IMR-90 (cell line): ENCODE results near the gene MID1IP1. TPM values are rescaled to one million over a fixed set of nuclear protein-coding genes. Genes with fewer than 3 reads are reported as not detected.

Experiments
- ATAC-seq: fragments of 200-7000 bp; cut with Tn5 transposase; 2 replicates; pipeline ENCODE4 v1.9.1; 2020; ENCODE audit warnings: low read depth, mild to moderate bottlenecking, moderate library complexity
- BruUV-seq: library from RNA; stranded (reverse); fragments of 400-500 nt; replicated peaks from 2 replicates; lab custom pipeline; 2021; lab: Mats Ljungman, UMichigan
- CTCF ChIA-PET: fragments of 300-600 bp; formaldehyde crosslinking; extraction: SDS; loops from one replicate; lab custom pipeline; 2021; ENCODE audit warnings: antibody characterized with exemption; lab: Yijun Ruan, JAX
- POLR2A ChIA-PET: fragments of 300-600 bp; sonication (Branson Sonifier 250); formaldehyde crosslinking; loops from one replicate; lab custom pipeline; 2022; ENCODE audit warnings: antibody characterized with exemption; ENCODE audit not compliant: unreplicated experiment; lab: Charles Lee
- DNase-seq: peaks from one replicate; pipeline ENCODE4 v3.0.0; 2013
- H2AFZ ChIP-seq: replicated peaks from 2 replicates; pipeline ENCODE3; 2013; ENCODE audit warnings: low read length, mild to moderate bottlenecking; ENCODE audit not compliant: poor library complexity
- H2AK5ac ChIP-seq: 2 replicates; pipeline ENCODE4 v1.6.1; 2013; ENCODE audit warnings: low read depth, low read length, inconsistent platforms
- H2AK9ac ChIP-seq: replicated peaks from 2 replicates; pipeline ENCODE3; 2013; ENCODE audit warnings: mild to moderate bottlenecking, low read depth, low read length, moderate library complexity; ENCODE audit not compliant: poor library complexity
- H2BK120ac ChIP-seq: 2 replicates; pipeline ENCODE4 v1.6.1; 2013; ENCODE audit warnings: low read depth, low read length, inconsistent platforms
- H2BK15ac ChIP-seq: 3 replicates; pipeline ENCODE4 v1.6.1; 2013; ENCODE audit warnings: low read depth, low read length, inconsistent platforms
- H2BK20ac ChIP-seq: 2 replicates; pipeline ENCODE4 v1.6.1; 2013; ENCODE audit warnings: low read depth, mild to moderate bottlenecking, inconsistent platforms, low read length, moderate library complexity
- H2BK5ac ChIP-seq: 2 replicates; pipeline ENCODE4 v1.6.1; 2013; ENCODE audit warnings: mild to moderate bottlenecking, low read depth, low read length, inconsistent platforms; ENCODE audit not compliant: poor library complexity, severe bottlenecking
- H3K14ac ChIP-seq: replicated peaks from 2 replicates; pipeline ENCODE4 v1.6.1; 2013; ENCODE audit warnings: low read depth, low read length, inconsistent platforms
- H3K18ac ChIP-seq: 2 replicates; pipeline ENCODE4 v1.6.1; 2013; ENCODE audit warnings: low read depth, low read length, control low read depth
- H3K23ac ChIP-seq: 2 replicates; pipeline ENCODE4 v1.6.1; 2013; ENCODE audit warnings: low read depth, low read length, inconsistent platforms
- H3K27ac ChIP-seq: 2 replicates; pipeline ENCODE4 v1.5.1; 2013; ENCODE audit warnings: mild to moderate bottlenecking, control low read depth, low read length; ENCODE audit not compliant: insufficient read depth
- H3K27me3 ChIP-seq: 2 replicates; pipeline ENCODE4 v1.6.1; 2013; ENCODE audit warnings: low read length; ENCODE audit not compliant: control insufficient read depth, insufficient read depth
- H3K36me3 ChIP-seq: 2 replicates; pipeline ENCODE4 v1.6.1; 2013; ENCODE audit warnings: low read length, mixed read lengths; ENCODE audit not compliant: control insufficient read depth, insufficient read depth
- H3K4ac ChIP-seq: 2 replicates; pipeline ENCODE4 v1.6.1; 2013; ENCODE audit warnings: low read depth, low read length, inconsistent platforms
- H3K4me1 ChIP-seq: 2 replicates; pipeline ENCODE4 v1.6.1; 2013; ENCODE audit warnings: low read length, mixed read lengths; ENCODE audit not compliant: control insufficient read depth, insufficient read depth
- H3K4me2 ChIP-seq: 2 replicates; pipeline ENCODE4 v1.6.1; 2013; ENCODE audit warnings: low read depth, mild to moderate bottlenecking, control low read depth, low read length, moderate library complexity
- H3K4me3 ChIP-seq: 2 replicates; pipeline ENCODE4 v1.5.1; 2013; ENCODE audit warnings: low read depth, mild to moderate bottlenecking, control low read depth, low read length, moderate library complexity; ENCODE audit not compliant: insufficient read depth
- H3K56ac ChIP-seq: 2 replicates; pipeline ENCODE4 v1.6.1; 2013; ENCODE audit warnings: low read length, inconsistent platforms; ENCODE audit not compliant: insufficient read depth; ENCODE audit errors: extremely low read depth
- H3K79me1 ChIP-seq, 2 experiments: 2 replicates each; pipeline ENCODE4 v1.6.1; 2013; ENCODE audit warnings: low read length in 2 of 2, inconsistent platforms in 1 of 2, low read depth in 1 of 2
- H3K9ac ChIP-seq: 2 replicates; pipeline ENCODE4 v1.6.1; 2013; ENCODE audit warnings: low read depth, low read length, control low read depth
- H3K9me1 ChIP-seq: 2 replicates; pipeline ENCODE4 v1.6.1; 2013; ENCODE audit warnings: low read length, inconsistent platforms; ENCODE audit not compliant: insufficient read depth
- H3K9me3 ChIP-seq: 2 replicates; pipeline ENCODE4 v1.6.1; 2013; ENCODE audit warnings: low read length; ENCODE audit not compliant: control insufficient read depth, insufficient read depth
- H4K20me1 ChIP-seq: 2 replicates; pipeline ENCODE4 v1.6.1; 2013; ENCODE audit warnings: low read length, inconsistent platforms; ENCODE audit not compliant: insufficient read depth
- H4K5ac ChIP-seq: 2 replicates; pipeline ENCODE4 v1.6.1; 2013; ENCODE audit warnings: mild to moderate bottlenecking, low read depth, low read length, control low read depth
- H4K8ac ChIP-seq, 2 experiments: 2 replicates each; pipeline ENCODE4 v1.6.1; 2013; ENCODE audit warnings: low read depth in 2 of 2, low read length in 2 of 2, control low read depth in 1 of 2, inconsistent platforms in 1 of 2
- H4K91ac ChIP-seq: 2 replicates; pipeline ENCODE4 v1.6.1; 2013; ENCODE audit warnings: low read depth, low read length, inconsistent platforms; ENCODE audit not compliant: insufficient read depth
- BHLHE40 ChIP-seq: fragments of 150-350 bp; IDR thresholded peaks from 2 replicates; pipeline ENCODE4 v1.6.1; 2016; ENCODE audit warnings: mild to moderate bottlenecking, low read depth, low read length
- CEBPB ChIP-seq: IDR thresholded peaks from 2 replicates; pipeline ENCODE4 v1.6.1; 2012; ENCODE audit warnings: low read depth, low read length, improper control_type of control experiment
- CHD1 ChIP-seq: IDR thresholded peaks from 2 replicates; pipeline ENCODE4 v1.6.1; 2012; ENCODE audit warnings: low read depth, low read length, improper control_type of control experiment
- CTCF ChIP-seq: conservative IDR thresholded peaks from 2 replicates; pipeline ENCODE4 v1.5.1; 2012; ENCODE audit warnings: mild to moderate bottlenecking, low read depth, low read length, improper control_type of control experiment
- ELK1 ChIP-seq: fragments of 150-350 bp; IDR thresholded peaks from 2 replicates; pipeline ENCODE4 v1.6.1; 2016; ENCODE audit warnings: low read depth, mild to moderate bottlenecking, low read length, moderate library complexity, borderline replicate concordance
- FOS ChIP-seq: fragments of 150-350 bp; IDR thresholded peaks from 2 replicates; pipeline ENCODE4 v1.6.1; 2016; ENCODE audit warnings: low read depth, low read length
- MAFK ChIP-seq: IDR thresholded peaks from 2 replicates; pipeline ENCODE4 v1.6.1; 2012; ENCODE audit warnings: low read depth, low read length, improper control_type of control experiment
- MAZ ChIP-seq: IDR thresholded peaks from 2 replicates; pipeline ENCODE4 v1.6.1; 2012; ENCODE audit warnings: low read depth, mild to moderate bottlenecking, low read length, improper control_type of control experiment, moderate library complexity, borderline replicate concordance
- MXI1 ChIP-seq: IDR thresholded peaks from 2 replicates; pipeline ENCODE4 v1.6.1; 2012; ENCODE audit warnings: low read depth, mild to moderate bottlenecking, low read length, moderate library complexity, borderline replicate concordance
- NFE2L2 ChIP-seq: fragments of 150-350 bp; IDR thresholded peaks from 2 replicates; pipeline ENCODE4 v1.6.1; 2016; ENCODE audit warnings: low read depth, mild to moderate bottlenecking, low read length
- POLR2A ChIP-seq: IDR thresholded peaks from 2 replicates; pipeline ENCODE4 v1.6.1; 2012; ENCODE audit warnings: mild to moderate bottlenecking, low read depth, low read length
- RAD21 ChIP-seq: IDR thresholded peaks from 2 replicates; pipeline ENCODE4 v1.6.1; 2012; ENCODE audit warnings: low read length, improper control_type of control experiment
- RCOR1 ChIP-seq: IDR thresholded peaks from 2 replicates; pipeline ENCODE4 v1.6.1; 2012; ENCODE audit warnings: mild to moderate bottlenecking, low read length, improper control_type of control experiment; ENCODE audit not compliant: insufficient replicate concordance
- RFX5 ChIP-seq: IDR thresholded peaks from 2 replicates; pipeline ENCODE4 v1.8.0; 2012; ENCODE audit warnings: low read depth, mild to moderate bottlenecking, low read length, moderate library complexity
- SMC3 ChIP-seq: fragments of 150-350 bp; IDR thresholded peaks from 2 replicates; pipeline ENCODE4 v1.6.1; 2016; ENCODE audit warnings: low read depth, mild to moderate bottlenecking, antibody characterized with exemption, low read length, moderate library complexity
- WGBS, 2 experiments: methylation state at CpG; one replicate each; pipeline versions ENCODE4 v1.1.5 to v1.1.7; 2013; ENCODE audit warnings: missing lambda C conversion rate in 2 of 2; ENCODE audit not compliant: insufficient read length in 1 of 2; ENCODE audit errors: extremely low coverage in 2 of 2; 5-methylcytosine and 5-hydroxymethylcytosine counted together
- dilution Hi-C: fragments of 300-500 bp; cut with HindIII; formaldehyde crosslinking; loops from one replicate; pipeline ENCODE4 v1.14.3; 2018; ENCODE audit warnings: low sequenced_read_pairs; ENCODE audit not compliant: unreplicated experiment
- in situ Hi-C: fragments of 300-500 bp; cut with MboI; formaldehyde crosslinking; loops from 3 replicates; pipeline ENCODE4 v1.14.3; 2019; ENCODE audit warnings: low sequenced_read_pairs, inconsistent platforms, mixed read lengths
- intact Hi-C: fragments of 100-400 bp; cut with micrococcal nuclease; formaldehyde crosslinking; loops from 2 replicates; pipeline ENCODE4 v1.10.0; 2022
- polyA plus RNA-seq, 3 experiments: library from polyadenylated mRNA; depleted of rRNA; stranded (reverse); fragments of >200 nt; gene quantifications; 2 replicates each; pipeline ENCODE4 v1.2.3, GENCODE V29; 2012; ENCODE audit warnings: low replicate concordance in 1 of 3
- total RNA-seq: library from RNA; depleted of rRNA; stranded (reverse); fragments of >200 nt; gene quantifications from 2 replicates; pipeline ENCODE4 v1.2.3, GENCODE V29; 2012
- TF ChIP-seq, protein P1 (sequence below): fragments of 150-350 bp; IDR thresholded peaks from 2 replicates; pipeline ENCODE4 v1.6.1; 2017; ENCODE audit warnings: mild to moderate bottlenecking, antibody characterized with exemption, low read length, low read depth

The MID1IP1 gene
- total and polyA plus RNA-seq, 2 of the 4 experiments (the other 2 are of a cell fraction): 14.5 to 31.3 TPM

GRCh38 chrX:38819709-38820108 lies 18.4 kb downstream of the MID1IP1 start:
- H2BK15ac ChIP-seq: no peak overlapping the region
- H3K4ac ChIP-seq: no peak overlapping the region
- no peak overlapping the region for H4K91ac ChIP-seq
- no peak overlapping the region for H3K18ac ChIP-seq
- no peak overlapping the region for H4K5ac ChIP-seq
- BruUV-seq: no TSS peak
- ChIA-PET CTCF (no interaction called here), POLR2A (no interaction called here)
- H3K9me1 ChIP-seq: peaks cover 3% of the 10 kb centered on the region; the same call in 1 of the 2 replicates
- H2BK120ac ChIP-seq: no peak overlapping the region
- DNase-seq (no peak), ATAC-seq (no peak)
- H2BK5ac ChIP-seq: no peak overlapping the region
- peaks cover 2% of the 10 kb centered on the region; the same call in 1 of the 2 replicates for H3K27me3 ChIP-seq
- H3K36me3 ChIP-seq: no peaks in the 10 kb centered on the region
- intact Hi-C loops (loop anchor here (5.0 kb wide), 1 partner anchor 63 kb away; no protein-coding TSS in a partner anchor), in situ Hi-C loops (no loop called here), dilution Hi-C loops (no loop called here)
- H2AFZ ChIP-seq: no peak overlapping the region
- peaks cover 7% of the 10 kb centered on the region for H3K4me1 ChIP-seq
- no peak overlapping the region for H3K9ac ChIP-seq
- H3K4me2 ChIP-seq: no peak overlapping the region
- WGBS, 2 experiments: no CpG with 5 or more reads among the region's 1 CpG
- no peak overlapping the region for H3K14ac ChIP-seq
- H2BK20ac ChIP-seq: no peak overlapping the region
- H4K8ac ChIP-seq: no peak overlapping the region
- H2AK9ac ChIP-seq: no peak overlapping the region
- no peak overlapping the region for H3K56ac ChIP-seq
- H3K9me3 ChIP-seq: no peaks in the 10 kb centered on the region
- H3K27ac ChIP-seq: no peak overlapping the region
- no peak overlapping the region for H3K4me3 ChIP-seq
- no peak overlapping the region for H3K23ac ChIP-seq
- no peaks in the 10 kb centered on the region for H4K20me1 ChIP-seq
- H2AK5ac ChIP-seq: no peak overlapping the region
- no peak for TF ChIP-seq ELK1
- TF ChIP-seq RFX5: no peak
- TF ChIP-seq FOS: no peak
- TF ChIP-seq, protein P1, sequence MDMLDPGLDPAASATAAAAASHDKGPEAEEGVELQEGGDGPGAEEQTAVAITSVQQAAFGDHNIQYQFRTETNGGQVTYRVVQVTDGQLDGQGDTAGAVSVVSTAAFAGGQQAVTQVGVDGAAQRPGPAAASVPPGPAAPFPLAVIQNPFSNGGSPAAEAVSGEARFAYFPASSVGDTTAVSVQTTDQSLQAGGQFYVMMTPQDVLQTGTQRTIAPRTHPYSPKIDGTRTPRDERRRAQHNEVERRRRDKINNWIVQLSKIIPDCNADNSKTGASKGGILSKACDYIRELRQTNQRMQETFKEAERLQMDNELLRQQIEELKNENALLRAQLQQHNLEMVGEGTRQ: no peak
- no peak for TF ChIP-seq POLR2A
- TF ChIP-seq BHLHE40: no peak
- no peak for TF ChIP-seq RCOR1
- TF ChIP-seq NFE2L2: no peak
- no peak for TF ChIP-seq CEBPB
- no peak for TF ChIP-seq CTCF
- no peak for TF ChIP-seq MAFK
- no peak for TF ChIP-seq MXI1
- no peak for TF ChIP-seq MAZ
- TF ChIP-seq CHD1: no peak
- TF ChIP-seq RAD21: no peak
- TF ChIP-seq SMC3: no peak
- H3K79me1 ChIP-seq: no peaks in the 10 kb centered on the region
